ENCODE measurements around the gene UGT1A9.

Gene UGT1A9

GRCh38 chr2:233817361-233817911 is 145.7 kb downstream of the UGT1A9 start:
- Histone ChIP-seq H3K4me2 (ENCODE audit: low read length) (no peak overlapping the region), H3K23ac (ENCODE audit: low read length) (no peak overlapping the region), H2AK5ac (ENCODE audit: low read length) (no peak overlapping the region), H3K36me3 (ENCODE audit: control insufficient read depth in 1 of 2, insufficient read depth in 2 of 2, low read length in 2 of 2) (no peaks in the 10 kb centered on the region), H3K4ac (ENCODE audit: low read depth, low read length) (no peak overlapping the region), H3K4me1 (ENCODE audit: control insufficient read depth in 1 of 2, insufficient read depth in 2 of 2, low read length in 2 of 2) (no peaks in the 10 kb centered on the region), H3K9me3 (ENCODE audit: insufficient read depth, low read depth, low read length) (peaks cover 5% of the 10 kb centered on the region), H2BK12ac (ENCODE audit: low read length) (no peak overlapping the region), H2BK5ac (ENCODE audit: low read depth, low read length, poor library complexity) (no peak overlapping the region), H3K18ac (ENCODE audit: low read length) (no peak overlapping the region), H3K27me3 (ENCODE audit: insufficient read depth, low read length) (no peaks in the 10 kb centered on the region), H2AFZ (ENCODE audit: insufficient read depth, low read length, poor library complexity) (no peak overlapping the region), H3K14ac (ENCODE audit: low read length) (no peak overlapping the region), H3K9ac (ENCODE audit: low read length) (no peak overlapping the region), H4K12ac (ENCODE audit: low read depth, low read length) (no peak overlapping the region), H2BK120ac (ENCODE audit: insufficient read depth, low read length, poor library complexity) (no peak overlapping the region), H3K4me3 (ENCODE audit: low read depth, low read length) (no peak overlapping the region), H3K79me1 (ENCODE audit: low read length) (no peaks in the 10 kb centered on the region), H3K27ac (ENCODE audit: low read depth, low read length) (no peak overlapping the region), H3K79me2 (ENCODE audit: control insufficient read depth, insufficient read depth, low read length, poor library complexity) (no peaks in the 10 kb centered on the region), H4K91ac (ENCODE audit: low read depth, low read length) (no peak overlapping the region), H4K8ac (ENCODE audit: low read depth, low read length) (no peak overlapping the region)
- no peak for DNase-seq
- no CpG with 5 or more reads among the region's 3 CpGs for WGBS (ENCODE audit: extremely low coverage, insufficient coverage, insufficient read length)

GRCh38 chr2:233817995-233818638 is 146.4 kb downstream of the UGT1A9 start:
- H2AFZ ChIP-seq (ENCODE audit: insufficient read depth, low read length, poor library complexity): no peak overlapping the region
- no CpG with 5 or more reads among the region's 11 CpGs for WGBS (ENCODE audit: extremely low coverage, insufficient coverage, insufficient read length)
- no peak overlapping the region for H2BK120ac ChIP-seq (ENCODE audit: insufficient read depth, low read length, poor library complexity)
- no peak overlapping the region for H3K4me2 ChIP-seq (ENCODE audit: low read length)
- no peak overlapping the region for H3K27ac ChIP-seq (ENCODE audit: low read depth, low read length)
- peaks cover 5% of the 10 kb centered on the region for H3K9me3 ChIP-seq (ENCODE audit: insufficient read depth, low read depth, low read length)
- no peak overlapping the region for H4K8ac ChIP-seq (ENCODE audit: low read depth, low read length)
- no peak overlapping the region for H3K4me3 ChIP-seq (ENCODE audit: low read depth, low read length)
- H2AK5ac ChIP-seq (ENCODE audit: low read length): no peak overlapping the region
- no peak overlapping the region for H2BK5ac ChIP-seq (ENCODE audit: low read depth, low read length, poor library complexity)
- H4K91ac ChIP-seq (ENCODE audit: low read depth, low read length): no peak overlapping the region
- no peak overlapping the region for H3K9ac ChIP-seq (ENCODE audit: low read length)
- H3K36me3 ChIP-seq (ENCODE audit: control insufficient read depth in 1 of 2, insufficient read depth in 2 of 2, low read length in 2 of 2): no peaks in the 10 kb centered on the region
- no peak overlapping the region for H3K4ac ChIP-seq (ENCODE audit: low read depth, low read length)
- DNase-seq: no peak
- no peaks in the 10 kb centered on the region for H3K79me2 ChIP-seq (ENCODE audit: control insufficient read depth, insufficient read depth, low read length, poor library complexity)
- no peak overlapping the region for H3K14ac ChIP-seq (ENCODE audit: low read length)
- H3K27me3 ChIP-seq (ENCODE audit: insufficient read depth, low read length): no peaks in the 10 kb centered on the region
- no peaks in the 10 kb centered on the region for H3K79me1 ChIP-seq (ENCODE audit: low read length)
- no peaks in the 10 kb centered on the region for H3K4me1 ChIP-seq (ENCODE audit: control insufficient read depth in 1 of 2, insufficient read depth in 2 of 2, low read length in 2 of 2)
- H4K12ac ChIP-seq (ENCODE audit: low read depth, low read length): no peak overlapping the region
- no peak overlapping the region for H3K18ac ChIP-seq (ENCODE audit: low read length)
- no peak overlapping the region for H2BK12ac ChIP-seq (ENCODE audit: low read length)
- no peak overlapping the region for H3K23ac ChIP-seq (ENCODE audit: low read length)

DNA sequence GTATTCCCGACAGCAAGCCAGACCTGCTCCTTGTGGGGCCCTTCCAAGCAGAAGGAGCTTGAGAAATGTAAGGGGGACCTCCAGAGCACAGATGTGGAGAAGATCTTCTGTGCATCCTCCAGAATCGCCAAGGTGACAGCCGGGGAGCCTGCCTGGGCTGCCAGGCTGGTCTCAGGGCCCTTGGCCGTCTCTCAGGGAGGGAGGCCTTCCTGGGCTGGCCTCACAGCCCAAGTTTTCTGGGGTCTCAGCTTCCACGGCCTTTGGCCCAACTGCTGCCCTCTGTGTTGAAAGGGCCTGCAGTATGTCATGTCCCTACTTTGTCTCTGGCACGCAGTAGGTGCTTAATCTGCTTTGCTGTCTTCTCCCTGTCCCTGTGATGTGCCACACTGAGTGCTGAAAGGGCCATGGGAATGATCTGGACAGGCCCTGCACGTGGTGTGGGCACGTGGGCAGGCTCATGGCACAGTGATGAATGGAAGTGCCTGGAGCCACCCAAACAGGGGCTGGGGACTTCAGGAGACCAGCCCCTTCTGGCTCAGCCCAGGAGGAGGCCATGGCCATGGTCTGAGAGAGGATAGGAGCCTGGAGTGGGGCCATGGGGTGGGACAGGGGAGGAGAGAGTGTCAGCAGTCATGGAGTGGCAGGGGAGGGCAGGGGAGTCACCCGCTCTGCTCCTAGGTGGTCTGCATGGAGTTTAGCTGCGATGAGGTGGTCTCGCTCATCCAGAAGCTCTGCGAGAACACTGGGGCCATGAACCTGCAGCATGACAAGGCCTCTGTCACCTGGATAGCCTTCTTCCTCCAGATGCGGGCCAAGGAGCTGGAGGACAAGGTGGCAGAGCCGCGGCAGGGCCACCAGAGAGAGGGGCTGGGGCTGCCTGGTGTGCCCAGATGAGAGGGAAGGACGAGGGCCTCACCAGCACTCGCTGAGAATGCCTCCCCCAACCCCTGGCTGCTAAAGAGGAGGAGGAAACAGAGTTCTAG is 147.2 kb downstream of the UGT1A9 start:
- no peaks in the 10 kb centered on the region for H3K36me3 ChIP-seq (ENCODE audit: control insufficient read depth in 1 of 2, insufficient read depth in 2 of 2, low read length in 2 of 2)
- H3K14ac ChIP-seq (ENCODE audit: low read length): no peak overlapping the region
- H3K4me2 ChIP-seq (ENCODE audit: low read length): no peak overlapping the region
- no peaks in the 10 kb centered on the region for H3K79me1 ChIP-seq (ENCODE audit: low read length)
- H2AK5ac ChIP-seq (ENCODE audit: low read length): no peak overlapping the region
- H3K9ac ChIP-seq (ENCODE audit: low read length): no peak overlapping the region
- no peak overlapping the region for H2BK5ac ChIP-seq (ENCODE audit: low read depth, low read length, poor library complexity)
- no peak overlapping the region for H3K27ac ChIP-seq (ENCODE audit: low read depth, low read length)
- H3K23ac ChIP-seq (ENCODE audit: low read length): no peak overlapping the region
- no peak overlapping the region for H4K91ac ChIP-seq (ENCODE audit: low read depth, low read length)
- H3K27me3 ChIP-seq (ENCODE audit: insufficient read depth, low read length): no peaks in the 10 kb centered on the region
- H3K18ac ChIP-seq (ENCODE audit: low read length): no peak overlapping the region
- no peaks in the 10 kb centered on the region for H3K4me1 ChIP-seq (ENCODE audit: control insufficient read depth in 1 of 2, insufficient read depth in 2 of 2, low read length in 2 of 2)
- H2BK120ac ChIP-seq (ENCODE audit: insufficient read depth, low read length, poor library complexity): no peak overlapping the region
- no peak overlapping the region for H4K8ac ChIP-seq (ENCODE audit: low read depth, low read length)
- no peak overlapping the region for H3K4ac ChIP-seq (ENCODE audit: low read depth, low read length)
- no peaks in the 10 kb centered on the region for H3K79me2 ChIP-seq (ENCODE audit: control insufficient read depth, insufficient read depth, low read length, poor library complexity)
- H2BK12ac ChIP-seq (ENCODE audit: low read length): no peak overlapping the region
- no peak overlapping the region for H3K4me3 ChIP-seq (ENCODE audit: low read depth, low read length)
- no peak overlapping the region for H2AFZ ChIP-seq (ENCODE audit: insufficient read depth, low read length, poor library complexity)
- H4K12ac ChIP-seq (ENCODE audit: low read depth, low read length): no peak overlapping the region
- no peak for DNase-seq
- H3K9me3 ChIP-seq (ENCODE audit: insufficient read depth, low read depth, low read length): peaks cover 5% of the 10 kb centered on the region
- no CpG with 5 or more reads among the region's 17 CpGs for WGBS (ENCODE audit: extremely low coverage, insufficient coverage, insufficient read length)

DNA sequence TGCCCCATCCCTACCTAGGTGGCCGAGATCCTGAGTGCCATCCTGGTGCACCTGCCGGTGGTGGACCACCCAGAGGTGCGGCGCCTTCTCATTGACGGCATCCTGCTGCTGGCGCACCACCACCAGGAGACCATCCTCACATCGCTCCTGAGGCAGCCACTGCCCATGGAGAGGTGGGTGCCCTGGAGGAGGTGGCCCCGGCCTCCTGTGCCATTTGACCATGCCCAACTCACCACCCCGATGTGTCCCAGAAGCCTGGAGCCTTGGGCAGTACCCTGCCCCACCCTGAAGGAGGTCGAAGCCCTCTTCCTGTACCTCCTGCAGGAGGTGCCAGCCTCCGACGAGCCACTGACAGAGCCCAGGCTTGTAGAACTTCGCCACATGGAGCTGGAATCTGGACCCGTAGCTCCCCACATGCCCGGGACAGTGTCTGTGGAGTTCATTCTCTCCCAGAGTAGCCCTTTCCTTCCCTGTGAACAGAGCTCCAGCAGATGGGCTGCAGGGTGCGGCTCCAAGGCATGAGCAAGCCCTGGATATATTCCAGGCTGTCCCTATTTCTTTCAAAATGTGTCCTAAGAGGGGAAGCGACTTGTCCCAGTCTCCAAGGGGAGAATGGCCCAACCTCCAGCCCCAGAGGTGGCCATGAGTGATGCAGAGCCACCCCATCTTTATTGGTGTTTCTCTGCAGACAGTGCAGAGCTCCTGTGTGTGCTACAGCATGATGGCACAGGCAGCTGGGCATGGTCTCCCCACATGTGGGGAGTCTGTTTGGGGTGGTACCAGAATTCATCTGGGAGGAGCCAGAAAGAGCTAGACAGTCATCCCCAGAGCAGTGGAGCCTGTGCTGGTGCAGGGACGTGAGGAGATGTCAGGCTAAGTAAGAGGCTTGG is 148.4 kb downstream of the UGT1A9 start:
- no peaks in the 10 kb centered on the region for H3K36me3 ChIP-seq (ENCODE audit: control insufficient read depth in 1 of 2, insufficient read depth in 2 of 2, low read length in 2 of 2)
- H3K4me2 ChIP-seq (ENCODE audit: low read length): no peak overlapping the region
- H4K12ac ChIP-seq (ENCODE audit: low read depth, low read length): no peak overlapping the region
- H3K79me2 ChIP-seq (ENCODE audit: control insufficient read depth, insufficient read depth, low read length, poor library complexity): no peaks in the 10 kb centered on the region
- no peak overlapping the region for H2BK120ac ChIP-seq (ENCODE audit: insufficient read depth, low read length, poor library complexity)
- H3K4me3 ChIP-seq (ENCODE audit: low read depth, low read length): no peak overlapping the region
- H3K27ac ChIP-seq (ENCODE audit: low read depth, low read length): no peak overlapping the region
- no peak overlapping the region for H4K8ac ChIP-seq (ENCODE audit: low read depth, low read length)
- no peaks in the 10 kb centered on the region for H3K4me1 ChIP-seq (ENCODE audit: control insufficient read depth in 1 of 2, insufficient read depth in 2 of 2, low read length in 2 of 2)
- H2AFZ ChIP-seq (ENCODE audit: insufficient read depth, low read length, poor library complexity): no peak overlapping the region
- no peak for DNase-seq
- no peak overlapping the region for H3K23ac ChIP-seq (ENCODE audit: low read length)
- no peaks in the 10 kb centered on the region for H3K27me3 ChIP-seq (ENCODE audit: insufficient read depth, low read length)
- no CpG with 5 or more reads among the region's 18 CpGs for WGBS (ENCODE audit: extremely low coverage, insufficient coverage, insufficient read length)
- H3K4ac ChIP-seq (ENCODE audit: low read depth, low read length): no peak overlapping the region
- H3K18ac ChIP-seq (ENCODE audit: low read length): no peak overlapping the region
- no peaks in the 10 kb centered on the region for H3K79me1 ChIP-seq (ENCODE audit: low read length)
- H3K14ac ChIP-seq (ENCODE audit: low read length): no peak overlapping the region
- peaks cover 5% of the 10 kb centered on the region for H3K9me3 ChIP-seq (ENCODE audit: insufficient read depth, low read depth, low read length)
- H3K9ac ChIP-seq (ENCODE audit: low read length): no peak overlapping the region
- no peak overlapping the region for H2AK5ac ChIP-seq (ENCODE audit: low read length)
- no peak overlapping the region for H4K91ac ChIP-seq (ENCODE audit: low read depth, low read length)
- H2BK5ac ChIP-seq (ENCODE audit: low read depth, low read length, poor library complexity): no peak overlapping the region
- H2BK12ac ChIP-seq (ENCODE audit: low read length): no peak overlapping the region
